OCI-LY7 (cell line): Measurements from ENCODE around the gene FASLG.
A peak's percentile ranks its signal among the peaks of the same experiment; 100 is the strongest.

ENCODE experiments used
- CTCF ChIP-seq: fragments of 200-600 bp; sonication (generic); conservative IDR thresholded peaks from 2 replicates; pipeline ENCODE4 v1.5.1; 2014; ENCODE audit warnings: mild to moderate bottlenecking, antibody characterized with exemption, low read length, moderate library complexity, mixed read lengths
- EZH2phosphoT487 ChIP-seq: fragments of 200-600 bp; sonication (generic); IDR thresholded peaks from 2 replicates; pipeline ENCODE4 v1.6.1; 2018; ENCODE audit warnings: low read depth, borderline replicate concordance, mild to moderate bottlenecking, mixed run types, antibody characterized with exemption, low read length, moderate library complexity, mixed read lengths

GRCh38 chr1:172647110-172647564 lies 11.8 kb upstream of the FASLG start:
- TF ChIP-seq CTCF (0 out of 2 replicates have a peak, but pooled peaks have one; percentile 19), EZH2phosphoT487 (no peak)
